Tibial artery (tissue), 4 donors: ENCODE results near the gene VPS4B.
"Not testable (repeated sequence)": the region's sequence is repeated elsewhere in the genome, so short reads cannot be mapped to it uniquely, and the experiment has no call there.

Experiments
- DNase-seq, 2 donors: peaks; one replicate each; pipeline ENCODE4 v3.0.0-alpha.2; 2019
- H3K27ac ChIP-seq, 2 donors: fragments of 200-600 bp; sonication (generic) in 1 of 2; 1 replicate in 1 of 2; 2 replicates in 1 of 2; pipeline ENCODE4 v1.5.1; 2018 to 2019; ENCODE audit warnings: mild to moderate bottlenecking in 1 of 2
- H3K27me3 ChIP-seq, 2 donors: fragments of 200-600 bp; sonication (generic) in 1 of 2; one replicate each; pipeline versions ENCODE4 v1.5.1 to v1.6.0; 2016 to 2019
- H3K36me3 ChIP-seq, 3 donors: fragments of 200-600 bp; sonication (generic) in 2 of 3; one replicate each; pipeline ENCODE4 v1.5.1; 2016 to 2019; ENCODE audit warnings: mild to moderate bottlenecking in 2 of 3
- H3K4me1 ChIP-seq, 4 donors: fragments of 200-600 bp; sonication (generic) in 2 of 4; 1 replicate in 3 of 4; 2 replicates in 1 of 4; pipeline ENCODE4 v1.5.1; 2016 to 2019
- H3K4me3 ChIP-seq, 2 donors: fragments of 200-600 bp; sonication (generic) in 1 of 2; 1 replicate in 1 of 2; 2 replicates in 1 of 2; pipeline ENCODE4 v1.5.1; 2018 to 2019; ENCODE audit warnings: mild to moderate bottlenecking in 2 of 2
- H3K9me3 ChIP-seq, 3 donors: fragments of 200-600 bp; sonication (generic) in 1 of 3; one replicate each; pipeline ENCODE4 v1.5.1; 2016 to 2019
- CTCF ChIP-seq, 2 experiments: fragments of 200-600 bp in 1 of 2; fragments of 450-650 bp in 1 of 2; IDR thresholded peaks; one replicate each; pipeline ENCODE4 v1.5.1; 2017 to 2019; ENCODE audit warnings: antibody characterized with exemption in 2 of 2, mild to moderate bottlenecking in 1 of 2, moderate library complexity in 1 of 2
- intact Hi-C: fragments of 100-400 bp; cut with DNase I; formaldehyde crosslinking; loops from one replicate; pipeline ENCODE4 v1.15.0; 2023; ENCODE audit warnings: low total_unique reads

VPS4B gene

DNA sequence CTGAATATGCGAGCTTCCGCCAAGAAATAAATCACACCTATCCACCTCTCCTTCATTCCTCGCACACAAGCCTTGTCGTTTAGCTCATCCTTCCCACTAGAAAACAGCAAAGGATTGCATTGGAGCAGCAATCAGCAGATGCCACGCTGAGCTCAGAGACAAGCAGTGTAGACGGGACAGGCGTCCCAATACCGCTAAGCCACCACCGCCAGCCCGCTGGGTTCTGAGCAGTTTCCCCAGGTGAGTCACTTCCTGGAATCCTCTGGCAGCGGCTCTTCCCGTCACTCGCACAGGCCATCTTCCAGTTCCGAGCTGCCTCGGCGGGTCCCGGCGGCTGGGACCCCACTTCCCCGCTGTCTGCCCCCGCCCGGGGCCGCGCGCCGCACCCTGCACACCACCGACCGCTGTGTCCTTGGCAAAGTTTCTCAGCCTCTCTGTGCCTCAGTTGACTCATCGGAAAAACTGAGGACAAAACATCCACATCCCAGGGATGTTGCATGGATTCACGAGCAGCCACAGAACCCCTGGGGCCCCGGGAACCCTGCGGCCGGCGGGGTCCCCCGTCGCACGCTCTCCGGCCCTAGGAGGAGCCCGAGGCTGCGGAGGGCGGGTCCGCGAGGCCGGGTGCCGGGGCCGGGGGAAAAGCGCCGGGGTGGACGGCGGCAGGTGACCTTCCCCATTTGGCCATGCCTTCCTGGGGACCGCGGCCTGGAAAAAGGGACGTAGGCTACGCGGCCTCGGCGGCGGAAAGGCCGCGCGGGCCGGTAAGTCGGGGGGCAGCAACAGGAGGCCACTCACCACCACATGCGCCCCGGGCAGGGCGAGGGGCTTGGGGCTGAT lies 55.8 kb downstream of the VPS4B start:
- Histone ChIP-seq H3K27me3 (no peaks in the 10 kb centered on the region), H3K9me3 (no peaks in the 10 kb centered on the region), H3K27ac (peak overlapping the region; percentile 93 to 95), H3K4me3 (peak overlapping the region; percentile 74 to 82), H3K4me1 (peaks cover 9 to 35% (median 21%) of the 10 kb centered on the region in 4 donors), H3K36me3 (peaks cover 11 to 15% (median 11%) of the 10 kb centered on the region in 3 donors)
- intact Hi-C loops = loop anchor here (1.0 to 5.0 kb wide), 2 partner anchors 56 to 71 kb away; partner anchors contain the start of gene VPS4B
- no peak for TF ChIP-seq CTCF (IDR thresholded peaks at IDR 0.05)
- DNase-seq = peak; percentile 56 to 79

DNA sequence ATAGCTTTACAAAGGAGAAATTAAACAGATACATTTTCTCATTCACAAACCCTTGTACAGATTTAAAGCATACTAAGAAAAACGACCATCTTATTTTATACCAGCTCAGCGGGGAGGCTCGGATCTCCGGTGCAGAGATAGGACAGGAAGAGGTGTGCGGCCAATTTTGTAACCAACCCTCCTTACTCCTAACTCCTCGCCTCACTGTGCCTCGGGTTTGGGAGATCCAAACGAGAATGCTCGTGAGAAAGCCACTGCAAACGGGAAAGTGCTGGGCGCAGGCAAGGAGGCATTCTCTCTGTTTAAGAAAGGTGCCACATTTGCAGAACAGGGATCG lies 56.4 kb downstream of the VPS4B start:
- no peaks in the 10 kb centered on the region for H3K9me3 ChIP-seq
- H3K27me3 ChIP-seq = no peaks in the 10 kb centered on the region
- DNase-seq = no peak
- peaks cover 15 to 18% (median 16%) of the 10 kb centered on the region in 3 donors for H3K36me3 ChIP-seq
- peaks cover 9 to 35% (median 21%) of the 10 kb centered on the region in 4 donors for H3K4me1 ChIP-seq
- H3K27ac ChIP-seq = peak overlapping the region; percentile 93 to 95
- peak overlapping the region; percentile 74 to 82 for H3K4me3 ChIP-seq
- TF ChIP-seq CTCF (IDR thresholded peaks at IDR 0.05) = no peak
- intact Hi-C loops = loop anchor here (1.0 to 5.0 kb wide), 2 partner anchors 56 to 71 kb away; partner anchors contain the start of gene VPS4B

- intact Hi-C loops = no loop called here
- peaks cover 9 to 33% (median 21%) of the 10 kb centered on the region in 4 donors for H3K4me1 ChIP-seq
- no peaks in the 10 kb centered on the region for H3K9me3 ChIP-seq
- no peak for DNase-seq
- no peak for TF ChIP-seq CTCF (IDR thresholded peaks at IDR 0.05)
- H3K36me3 ChIP-seq = peaks cover 32 to 35% (median 33%) of the 10 kb centered on the region in 3 donors
- H3K4me3 ChIP-seq = no peak overlapping the region
- H3K27me3 ChIP-seq = no peaks in the 10 kb centered on the region
- no peak overlapping the region for H3K27ac ChIP-seq
Measured at GRCh38 chr18:63363951-63364350, 58.3 kb downstream of the VPS4B start.

DNA sequence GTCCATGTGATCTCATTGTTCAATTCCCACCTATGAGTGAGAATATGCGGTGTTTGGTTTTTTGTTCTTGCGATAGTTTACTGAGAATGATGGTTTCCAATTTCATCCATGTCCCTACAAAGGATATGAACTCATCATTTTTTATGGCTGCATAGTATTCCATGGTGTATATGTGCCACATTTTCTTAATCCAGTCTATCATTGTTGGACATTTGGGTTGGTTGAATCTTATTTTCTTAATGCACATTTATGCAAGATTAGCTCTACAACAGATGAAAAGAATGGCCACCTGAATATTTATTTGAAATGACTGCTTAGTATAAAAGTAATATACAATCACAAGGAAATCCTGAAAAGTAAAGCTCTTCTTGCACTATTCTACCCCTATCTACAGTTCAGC lies 58.9 kb downstream of the VPS4B start:
- peaks cover 33 to 38% (median 38%) of the 10 kb centered on the region in 3 donors for H3K36me3 ChIP-seq
- H3K4me3 ChIP-seq, H3K27ac ChIP-seq, H3K9me3 ChIP-seq, intact Hi-C loops, DNase-seq, H3K27me3 ChIP-seq: not testable (repeated sequence)
- peaks cover 9 to 28% (median 20%) of the 10 kb centered on the region in 4 donors for H3K4me1 ChIP-seq

DNA sequence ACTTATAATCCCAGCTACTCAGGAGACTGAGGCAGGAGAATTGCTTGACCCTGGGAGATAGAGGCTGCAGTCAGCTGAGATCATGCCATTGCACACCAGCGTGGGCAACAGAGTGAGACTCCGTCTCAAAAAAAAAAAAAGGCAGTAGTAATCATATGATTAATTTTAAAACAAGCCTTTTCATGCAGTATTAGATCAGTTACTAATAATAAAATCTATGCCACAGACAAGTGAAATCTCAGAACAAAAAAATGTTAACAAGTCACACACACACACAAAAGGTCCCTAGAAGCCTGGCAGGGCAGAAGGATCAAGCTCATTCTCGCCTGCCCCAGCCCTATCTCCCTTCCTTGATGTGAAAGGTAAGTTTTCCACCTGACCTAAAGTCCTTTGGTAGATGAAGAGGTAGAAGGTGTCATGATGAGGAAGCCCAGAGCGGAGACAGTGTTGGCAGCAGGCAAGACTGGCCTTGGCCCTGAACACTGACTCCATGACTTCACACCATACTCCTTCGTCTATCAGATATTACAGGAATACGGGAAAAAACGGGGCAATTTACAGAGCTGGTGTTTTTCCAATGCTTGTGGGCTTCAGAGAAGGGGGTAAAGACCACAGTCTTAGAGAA lies 65.9 kb downstream of the VPS4B start:
- intact Hi-C loops = no loop called here
- peaks cover 0 to 16% (median 0%) of the 10 kb centered on the region in 4 donors for H3K4me1 ChIP-seq
- no peak overlapping the region for H3K4me3 ChIP-seq
- H3K36me3 ChIP-seq = peaks cover 77 to 91% (median 86%) of the 10 kb centered on the region in 3 donors
- H3K27me3 ChIP-seq = no peaks in the 10 kb centered on the region
- no peak for TF ChIP-seq CTCF (IDR thresholded peaks at IDR 0.05)
- no peak for DNase-seq
- peak overlapping the region in 1 of 2 donors; percentile 63 for H3K27ac ChIP-seq
- no peaks in the 10 kb centered on the region for H3K9me3 ChIP-seq

- Histone ChIP-seq H3K9me3 (no peaks in the 10 kb centered on the region), H3K27ac (no peak overlapping the region), H3K36me3 (peaks cover 64 to 99% (median 79%) of the 10 kb centered on the region in 3 donors), H3K4me3 (no peak overlapping the region), H3K4me1 (peaks cover 0 to 15% (median 7%) of the 10 kb centered on the region in 4 donors), H3K27me3 (no peaks in the 10 kb centered on the region)
- TF ChIP-seq CTCF (IDR thresholded peaks at IDR 0.05) = no peak
- no peak for DNase-seq
- intact Hi-C loops = no loop called here
Measured at GRCh38 chr18:63350230-63350629, 72.0 kb downstream of the VPS4B start.
